SK-N-MC (cell line): ENCODE measurements around the gene PA2G4.

ENCODE experiments used
- EZH2 ChIP-seq: fragments of 200-600 bp; sonication (generic); IDR thresholded peaks from one replicate; pipeline ENCODE4 v1.6.1; 2017; ENCODE audit warnings: antibody characterized with exemption
- FOXP2 ChIP-seq: optimal IDR thresholded peaks from 2 replicates; pipeline ENCODE3; 2011; ENCODE audit warnings: mild to moderate bottlenecking, moderate library complexity; ENCODE audit not compliant: insufficient read depth; ENCODE audit errors: extremely low read length, control extremely low read depth
- POLR2AphosphoS5 ChIP-seq: IDR thresholded peaks from 2 replicates; pipeline ENCODE4 v1.6.1; 2012; ENCODE audit warnings: mild to moderate bottlenecking, low read depth, low read length, borderline replicate concordance

GRCh38 chr12:56154246-56154771 is 50.0 kb downstream of the PA2G4 start:
- no peak for TF ChIP-seq FOXP2
- no peak for TF ChIP-seq POLR2AphosphoS5
- no peak for TF ChIP-seq EZH2
